Activated gamma-delta T cell treated with anti-CD3 and anti-CD28 coated beads, Interleukin-2, amount 50 U/mL, for 16 hours (primary cell): ENCODE data around the gene ADGRD1.

Source experiments
- DNase-seq: peaks from one replicate; pipeline ENCODE4 v3.0.0-alpha.2; 2020; ENCODE audit warnings: low read depth

The ADGRD1 gene

DNA sequence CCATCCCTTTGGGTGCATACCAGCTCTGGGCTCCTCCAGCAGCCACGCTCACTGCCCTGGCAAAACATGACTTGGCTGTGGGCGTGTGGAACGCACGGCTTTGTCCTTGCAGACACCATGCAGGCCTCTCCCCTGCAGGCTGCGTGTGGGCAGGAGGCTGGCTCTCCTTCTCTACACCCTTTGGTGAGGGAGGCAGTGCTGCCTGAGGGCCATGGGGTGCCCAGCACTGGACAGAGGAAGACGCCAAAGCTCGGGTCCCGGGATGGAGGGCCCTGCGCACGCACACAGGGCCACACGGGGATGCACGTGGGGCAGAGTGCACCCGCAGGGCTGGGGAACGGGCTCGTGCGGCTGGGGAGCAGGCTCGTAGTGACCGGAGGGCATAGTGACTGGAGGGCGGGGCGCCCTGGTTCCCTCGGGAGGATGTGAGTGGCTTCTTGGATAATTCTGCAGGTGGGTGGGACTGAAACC, 89.7 kb downstream of the ADGRD1 start:
- DNase-seq, result no peak

- DNase-seq, result no peak
These were observed 90.4 kb downstream of the ADGRD1 start for GRCh38 chr12:131044136-131044535.

GRCh38 chr12:131044760-131045381, 91.2 kb downstream of the ADGRD1 start:
- no peak for DNase-seq

DNA sequence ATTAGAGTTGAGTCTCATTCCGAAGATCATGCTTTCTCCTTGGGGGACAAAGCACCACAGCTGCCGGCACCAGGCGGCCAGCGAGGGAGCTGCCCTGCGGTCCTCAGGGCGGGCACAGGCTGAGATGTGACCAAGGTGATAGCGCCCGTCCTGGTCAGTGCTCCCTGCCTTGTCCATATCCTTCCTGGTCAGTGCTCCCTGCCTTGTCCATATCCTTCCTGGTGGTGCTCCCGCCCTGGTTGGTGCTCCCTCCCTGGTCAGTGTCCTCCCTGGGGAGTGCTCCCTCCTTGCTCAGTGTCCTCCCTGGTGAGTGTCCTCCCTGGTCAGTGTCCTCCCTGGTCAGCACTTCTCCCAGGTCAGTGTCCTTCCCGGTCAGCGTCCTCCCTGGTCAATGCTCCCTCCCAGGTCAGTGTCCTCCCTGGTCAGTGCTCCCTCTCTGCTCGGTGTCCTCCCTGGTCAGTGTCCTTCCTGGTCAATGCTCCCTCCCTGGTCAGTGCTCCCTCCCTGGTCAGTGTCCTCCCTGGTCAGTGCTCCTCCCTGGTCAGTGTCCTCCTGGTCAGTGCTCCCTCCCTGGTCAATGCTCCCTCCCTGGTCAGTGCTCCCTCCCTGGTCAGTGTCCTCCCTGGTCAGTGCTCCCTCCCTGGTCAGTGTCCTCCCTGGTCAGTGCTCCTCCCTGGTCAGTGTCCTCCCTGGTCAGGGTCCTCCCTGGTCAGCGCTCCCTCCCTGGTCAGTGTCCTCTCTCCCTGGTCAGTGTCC, 92.2 kb downstream of the ADGRD1 start:
- no peak for DNase-seq

GRCh38 chr12:131046813-131047788, 93.4 kb downstream of the ADGRD1 start:
- DNase-seq, result no peak

DNA sequence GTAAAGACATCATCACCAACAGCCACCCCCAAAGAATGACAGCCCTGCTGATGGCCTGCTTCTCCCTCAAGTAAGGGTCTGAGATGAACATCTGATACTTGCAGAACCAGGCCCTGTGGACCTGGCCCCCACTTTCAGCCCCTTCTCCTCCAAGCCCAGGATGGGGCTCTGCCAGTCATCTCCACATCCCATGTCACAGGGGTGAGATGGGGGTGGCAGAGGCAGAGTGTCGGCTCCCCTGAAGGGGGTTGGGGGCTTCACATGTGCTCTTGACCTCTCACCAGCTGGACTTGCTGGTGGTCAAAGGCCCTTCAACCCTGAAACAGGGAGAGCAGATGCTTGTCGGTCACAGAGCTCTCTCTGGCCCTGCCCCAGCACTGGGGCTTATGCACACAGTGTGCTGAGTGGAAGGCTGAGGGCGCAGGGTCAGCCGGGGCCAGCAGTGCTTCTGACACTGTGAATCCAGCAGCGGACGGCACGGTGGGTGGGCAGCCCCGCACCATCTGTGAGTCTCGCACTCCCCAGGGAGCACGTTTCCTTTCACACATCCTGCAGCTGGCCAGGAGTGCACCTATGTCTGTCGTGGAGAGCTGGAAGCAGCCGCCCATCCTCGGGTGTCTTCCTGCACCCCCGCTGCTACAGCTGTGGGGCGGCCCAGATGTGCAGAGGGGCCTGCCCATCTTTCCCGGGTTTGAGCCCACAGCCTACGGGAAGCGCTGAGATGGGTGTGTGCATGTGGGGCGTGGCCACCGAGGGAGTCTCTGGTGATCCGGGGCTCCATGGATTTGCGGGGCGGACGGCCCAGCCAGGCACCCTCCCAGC, 94.3 kb downstream of the ADGRD1 start:
- no peak for DNase-seq

DNA sequence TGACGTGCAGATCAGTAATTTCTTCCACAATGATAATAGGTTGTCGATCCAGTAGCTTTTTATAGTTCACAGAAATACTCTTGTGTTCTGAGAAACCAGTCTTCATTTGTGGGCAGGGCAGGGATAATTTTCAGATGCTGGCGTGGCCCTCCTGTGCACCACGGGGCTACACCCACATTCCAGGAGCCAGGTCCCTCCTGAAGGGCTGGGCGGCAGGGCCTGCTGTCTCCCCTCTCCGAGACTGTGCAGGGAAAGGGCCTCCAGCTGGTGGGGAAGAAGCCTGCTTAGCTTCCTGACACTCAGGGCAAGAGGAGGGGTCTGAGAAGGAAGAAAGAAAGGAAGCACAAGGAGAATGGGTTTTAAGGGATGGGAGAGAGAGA, 94.9 kb downstream of the ADGRD1 start:
- no peak for DNase-seq

DNA sequence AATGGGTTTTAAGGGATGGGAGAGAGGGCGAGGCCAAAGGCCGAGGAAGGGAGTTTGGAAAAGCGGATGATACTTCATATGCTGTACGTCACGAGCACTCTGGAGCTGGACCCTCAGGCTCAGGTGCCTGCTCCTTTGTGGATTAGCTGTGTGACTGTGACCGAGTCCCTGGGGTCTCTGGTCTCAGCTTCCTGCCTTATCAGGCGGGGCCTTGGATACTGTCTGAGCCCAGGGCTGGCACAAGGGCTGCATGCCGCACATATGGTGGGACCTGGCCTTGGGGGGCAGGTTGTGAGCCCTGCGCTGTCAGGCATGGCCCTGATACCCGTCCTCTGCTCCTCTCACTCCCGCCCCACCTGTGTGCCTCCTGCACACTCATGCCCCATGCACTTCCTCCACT, 95.3 kb downstream of the ADGRD1 start:
- DNase-seq, result no peak

DNA sequence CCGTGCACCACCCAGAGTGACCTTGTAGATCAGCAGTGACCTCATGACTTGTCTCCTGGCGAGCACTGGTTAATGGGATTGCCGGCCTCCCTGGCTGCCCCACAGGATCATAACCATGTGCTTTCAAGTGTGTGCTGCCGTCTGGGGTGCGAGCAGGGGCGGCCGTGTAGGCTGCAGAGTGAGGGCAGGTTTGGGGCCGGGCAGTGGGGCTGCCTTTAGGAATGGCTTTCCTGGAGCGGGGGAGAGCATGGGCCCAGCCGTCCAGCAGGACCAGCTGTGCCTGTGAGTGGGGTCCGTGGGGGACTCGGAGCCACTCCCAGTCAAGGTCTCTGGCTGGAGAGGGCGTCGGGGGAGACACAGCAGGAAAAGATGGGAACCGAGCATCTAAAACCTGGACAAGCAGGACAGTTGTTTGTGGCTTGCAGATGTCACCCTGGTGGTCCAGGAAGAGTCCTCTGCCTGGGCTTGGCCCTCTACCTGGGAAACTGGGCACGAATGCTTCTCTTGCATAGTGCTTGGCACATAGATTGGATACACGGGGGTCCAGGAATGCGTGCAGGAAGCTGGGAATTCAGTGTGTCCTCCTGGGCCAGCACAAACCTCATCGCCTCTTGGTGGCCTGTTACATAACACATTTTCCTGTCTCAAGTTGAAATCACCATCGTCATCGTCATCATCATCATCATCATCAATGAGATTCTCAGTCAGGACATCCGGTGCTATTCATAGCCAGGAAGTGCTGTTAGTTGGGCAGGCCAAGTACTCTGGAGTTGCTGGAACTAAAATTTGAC, 96.0 kb downstream of the ADGRD1 start:
- DNase-seq, result no peak

DNA sequence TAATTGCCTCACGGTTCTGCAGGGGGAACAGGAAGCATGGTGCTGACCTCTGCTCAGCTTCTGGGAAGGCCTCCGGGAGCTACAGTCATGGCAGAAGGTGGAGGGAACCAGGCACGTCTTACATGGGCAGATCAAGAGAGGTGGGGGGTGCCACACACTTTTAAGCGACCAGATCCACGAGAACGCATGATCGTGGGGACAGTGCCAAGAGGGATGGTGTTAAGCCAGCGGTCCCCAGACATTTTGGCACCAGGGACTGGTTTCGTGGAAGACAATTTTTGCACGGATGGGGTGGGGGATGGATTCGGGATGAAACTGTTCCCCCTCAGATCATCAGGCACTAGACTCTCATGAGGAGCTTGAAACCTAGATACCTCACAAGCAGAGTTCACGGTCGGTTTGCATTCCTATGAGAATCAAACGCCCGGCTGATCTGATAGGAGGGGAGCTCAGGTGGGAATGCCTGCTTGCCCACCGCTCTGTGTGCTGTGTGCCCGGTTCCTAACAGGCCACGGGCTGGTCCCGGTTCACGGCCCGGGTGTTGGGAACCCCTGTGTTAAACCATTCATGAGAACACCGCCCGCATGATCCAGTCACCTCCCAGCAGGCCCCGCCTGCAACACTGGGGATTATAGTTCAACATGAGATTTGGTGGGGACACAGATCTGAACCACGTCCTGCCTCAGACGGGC, 96.9 kb downstream of the ADGRD1 start:
- no peak for DNase-seq

DNA sequence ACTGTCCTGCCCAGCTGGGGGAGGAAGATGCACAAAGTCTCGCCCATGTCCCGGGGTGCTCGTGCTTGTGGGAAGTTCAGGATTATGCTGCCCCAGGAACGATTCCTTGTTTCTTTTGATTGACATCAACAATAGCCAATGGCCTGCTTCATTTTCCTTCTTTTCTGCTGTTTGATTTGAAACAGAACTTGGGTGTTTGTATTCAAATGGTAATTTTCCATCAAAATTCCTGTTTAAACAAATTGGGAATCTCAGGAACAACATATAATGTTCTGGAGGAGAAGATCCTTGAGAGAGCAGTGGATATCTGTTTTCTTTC, 97.4 kb downstream of the ADGRD1 start:
- DNase-seq, result no peak

GRCh38 chr12:131052063-131052781, 98.5 kb downstream of the ADGRD1 start:
- no peak for DNase-seq

- no peak for DNase-seq
These were observed 99.2 kb downstream of the ADGRD1 start for GRCh38 chr12:131052929-131053328.

DNA sequence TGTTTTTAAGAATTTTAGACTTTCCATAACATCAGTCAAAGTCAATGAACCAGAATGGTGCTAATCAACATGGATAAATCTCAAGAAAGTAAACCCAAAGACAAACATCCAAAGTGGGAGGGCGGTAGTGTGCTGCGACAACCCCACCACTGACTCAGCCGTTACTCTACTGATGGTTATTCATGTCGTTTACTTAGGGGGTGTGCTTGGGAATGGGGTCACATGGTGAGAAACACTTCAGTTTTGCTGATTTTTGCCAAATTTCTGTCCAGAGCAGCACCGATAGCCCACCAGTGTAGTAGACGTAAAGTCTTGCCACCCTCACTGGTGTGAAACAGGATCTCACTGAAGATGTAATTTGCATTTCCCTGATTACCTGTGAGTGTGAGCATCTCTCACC, 99.9 kb downstream of the ADGRD1 start:
- DNase-seq, result no peak

DNA sequence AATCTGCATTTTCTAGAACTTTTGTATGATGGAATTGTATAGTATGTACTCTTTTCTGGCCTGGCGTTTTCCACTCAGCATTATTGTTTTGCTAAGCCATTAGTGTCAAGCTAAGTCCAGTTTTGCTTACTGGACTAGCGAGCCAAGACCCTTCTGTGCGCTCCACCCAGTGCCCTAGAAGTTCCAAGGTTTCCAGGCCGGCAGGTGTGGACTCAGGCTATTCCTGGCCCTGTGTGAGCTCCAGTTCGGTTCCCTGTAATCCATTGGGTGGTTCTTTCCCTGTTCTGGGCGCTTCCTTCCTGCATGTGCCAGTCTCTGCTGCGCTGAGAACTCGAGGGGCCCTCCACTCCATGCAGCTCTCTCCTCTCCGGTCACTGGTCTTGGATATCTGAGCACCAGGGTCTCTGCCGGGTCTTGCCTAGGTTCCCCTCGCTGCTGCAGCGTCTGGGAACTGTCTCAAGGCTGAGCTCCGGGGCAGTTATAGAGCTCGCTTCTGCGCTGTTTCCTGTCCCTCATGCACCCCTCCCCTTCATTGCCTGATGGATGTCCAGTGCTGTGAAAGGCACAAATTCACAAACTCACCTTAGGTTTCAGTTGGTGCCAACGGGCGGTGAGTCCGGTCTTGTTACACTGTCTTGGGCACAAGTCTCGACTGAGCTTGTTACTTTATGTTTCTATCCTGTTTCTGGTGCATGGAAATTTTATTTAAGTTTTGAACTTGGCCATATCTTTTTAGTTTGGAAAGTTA, 100.8 kb downstream of the ADGRD1 start:
- DNase-seq, result no peak

DNA sequence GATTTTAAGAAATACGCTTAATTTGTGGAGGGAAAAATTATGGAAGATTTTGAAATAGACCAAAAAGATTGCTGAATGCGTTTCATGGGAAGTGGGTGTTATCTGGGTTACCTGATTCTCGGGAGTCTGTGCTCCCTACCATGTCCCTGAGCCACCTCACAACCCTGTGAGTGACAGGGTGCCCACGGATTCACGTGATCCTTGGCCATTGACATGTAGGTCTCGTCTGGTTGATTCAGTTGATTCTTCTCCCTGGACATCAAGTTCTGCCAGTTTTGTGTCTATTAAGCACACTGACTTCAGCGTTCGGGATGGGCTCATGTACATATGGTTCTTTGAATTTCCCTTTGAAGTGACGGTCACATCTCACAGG, 101.4 kb downstream of the ADGRD1 start:
- DNase-seq, result no peak

DNA sequence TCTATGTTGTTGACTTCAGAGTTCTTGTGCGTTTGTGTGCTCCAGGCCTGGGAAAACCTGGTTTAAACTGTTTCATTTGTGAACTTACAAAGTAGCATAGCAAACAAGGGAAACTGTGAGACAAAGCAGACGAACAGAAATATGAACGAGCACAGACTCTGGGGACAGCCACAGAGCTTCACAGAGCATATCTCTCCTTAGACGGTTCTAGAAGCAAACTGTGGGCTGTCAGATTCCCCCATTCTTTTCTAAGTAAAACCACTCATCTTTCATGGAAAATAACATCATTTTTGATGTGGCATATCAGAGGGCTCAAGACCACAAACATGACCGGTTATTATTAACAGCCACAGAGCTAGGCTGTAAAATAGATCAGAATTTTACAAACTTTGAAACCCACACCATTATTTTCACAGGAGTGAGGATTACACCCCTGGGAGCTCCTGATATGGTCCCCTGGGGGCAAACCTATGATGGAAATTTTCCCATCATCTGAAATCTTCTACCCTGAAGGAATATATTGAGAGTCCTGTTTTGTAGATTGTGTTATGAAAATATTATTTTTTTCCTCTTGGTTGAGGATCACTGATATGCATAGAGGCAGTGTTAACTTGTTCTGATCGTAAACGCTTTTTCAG, 102.0 kb downstream of the ADGRD1 start:
- DNase-seq, result no peak

DNA sequence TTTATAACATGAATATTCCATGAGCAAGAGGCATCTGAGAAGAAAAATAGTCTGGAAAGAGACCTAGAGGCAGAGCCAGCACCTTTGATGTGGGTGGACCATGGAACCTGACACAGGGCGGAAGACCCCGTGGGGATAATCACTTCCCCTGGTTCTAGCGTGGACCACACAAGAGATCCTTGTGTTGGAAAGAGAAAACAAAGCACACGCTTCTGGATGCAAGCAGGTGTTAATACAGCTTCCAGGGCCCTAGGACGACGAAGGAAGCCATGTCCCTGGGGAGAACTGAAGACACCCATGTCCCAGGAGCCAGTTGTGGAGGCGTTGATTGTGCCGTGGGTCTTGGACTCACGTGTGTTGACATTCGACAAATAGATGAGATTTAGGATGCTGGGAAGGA, 102.9 kb downstream of the ADGRD1 start:
- DNase-seq, result no peak
